Stimulated activated CD4-positive, alpha-beta T cell treated with anti-CD3 and anti-CD28 coated beads, Interleukin-1b, Interleukin-23, amount 100 ng/mL, for 48 hours (primary cell): ENCODE measurements around the gene RNASEH2C.

Source experiments
- DNase-seq: peaks from one replicate; pipeline ENCODE4 v3.0.0-alpha.2; 2020

Gene RNASEH2C

DNA sequence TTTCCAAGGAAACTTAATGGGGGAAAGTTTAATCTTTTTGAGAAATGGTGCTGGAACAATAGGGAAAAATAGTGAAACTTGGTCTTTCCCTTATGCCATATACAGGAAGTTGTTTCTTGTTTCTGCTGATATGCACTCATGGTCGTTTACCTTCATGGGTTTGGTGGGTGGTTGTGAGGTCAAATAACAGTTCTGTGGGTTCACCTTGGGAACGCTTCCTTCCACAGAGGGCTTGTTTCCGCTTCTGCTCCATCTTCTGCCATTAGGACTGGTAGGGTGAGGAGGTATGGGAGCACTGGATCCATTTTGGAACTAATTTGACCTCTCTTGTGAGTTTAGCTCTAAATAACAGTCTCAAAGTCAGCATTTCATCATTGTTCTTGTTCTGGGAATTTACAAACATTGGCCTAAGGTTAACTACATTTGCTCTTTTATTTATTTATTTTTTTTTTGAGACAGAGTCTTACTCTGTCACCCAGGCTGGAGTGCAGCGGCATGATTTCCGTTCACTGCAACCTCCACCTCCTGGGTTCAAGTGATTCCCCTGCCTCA lies 40.3 kb downstream of the RNASEH2C start:
- DNase-seq, result no peak

- no peak for DNase-seq
Measured at GRCh38 chr11:65672982-65673381, 47.6 kb downstream of the RNASEH2C start.

- no peak for DNase-seq
Measured at GRCh38 chr11:65672180-65672860, 48.3 kb downstream of the RNASEH2C start.
